ENCODE measurements around the gene ERFE. TPM values are rescaled to one million over a fixed set of nuclear protein-coding genes. Genes with fewer than 3 reads are reported as not detected.
A peak's percentile ranks its signal among the peaks of the same experiment; 100 is the strongest.

Gene ERFE
- total and polyA plus RNA-seq, 10 of the 15 experiments (the other 5 are each of a cell fraction or from before 2014, with no cell fraction given): not detected

GRCh38 chr2:238173692-238174091, 14.9 kb downstream of the ERFE start:
- H3K79me2 ChIP-seq (ENCODE audit: control insufficient read depth, insufficient read depth, low read length): no peaks in the 10 kb centered on the region
- H3K27me3 ChIP-seq (replicated peaks in 1 of 2; ENCODE audit: control insufficient read depth in 2 of 2, insufficient read depth in 2 of 2, low read length in 1 of 2): no peaks in the 10 kb centered on the region
- ATAC-seq: peak; percentile 55
- no peak overlapping the region for H3K9ac ChIP-seq (ENCODE audit: control insufficient read depth, insufficient read depth, low read length)
- ChIA-PET SMC1A (ENCODE audit: uncharacterized antibody, unreplicated experiment) (no interaction called here), RAD21 (ENCODE audit: unreplicated experiment) (no interaction called here), CTCF (no interaction called here), POLR2A (no interaction called here)
- no peak for FAIRE-seq
- no peak overlapping the region for H3K4me2 ChIP-seq (ENCODE audit: control insufficient read depth, insufficient read depth)
- H2AFZ ChIP-seq (ENCODE audit: control insufficient read depth, low read depth, low read length): no peak overlapping the region
- no TSS peak for BruUV-seq (replicated peaks)
- peaks cover 8 to 40% of the 10 kb centered on the region in 2 experiments for H3K36me3 ChIP-seq (ENCODE audit: control insufficient read depth in 2 of 2, insufficient read depth in 2 of 2, low read length in 1 of 2)
- DNase-seq (ENCODE audit: low read depth, low spot score): no peak
- H4K20me1 ChIP-seq (ENCODE audit: control insufficient read depth, insufficient read depth): no peaks in the 10 kb centered on the region; the same call in 1 of the 2 replicates
- H3K4me3 ChIP-seq: no peak overlapping the region
- no peak overlapping the region for H3K27ac ChIP-seq (ENCODE audit: control insufficient read depth, insufficient read depth)
- in situ Hi-C loops (cut with MboI) (no loop called here), intact Hi-C loops (cut with micrococcal nuclease; ENCODE audit: unreplicated experiment) (no loop called here)
- H3K4me1 ChIP-seq (ENCODE audit: control insufficient read depth, insufficient read depth, low read length): no peaks in the 10 kb centered on the region
- peak in 2 of 3 experiments; percentile 27 to 32; a peak in 3 of 6 replicates for TF ChIP-seq CTCF (IDR thresholded peaks at IDR 0.05 in 2 of 3, conservative IDR thresholded peaks at IDR 0.05 in 1 of 3; ENCODE audit: control insufficient read depth in 2 of 3, extremely low read depth in 1 of 3, insufficient read depth in 1 of 3, low read depth in 3 of 3, low read length in 3 of 3)
- no peak for TF ChIP-seq RFX5 (IDR thresholded peaks at IDR 0.05; ENCODE audit: low read depth, low read length)
- no peak for TF ChIP-seq BCL11A (IDR thresholded peaks at IDR 0.05; ENCODE audit: low read depth, low read length)
- TF ChIP-seq SREBF2 (IDR thresholded peaks at IDR 0.05; ENCODE audit: low read length): no peak
- no peak for TF ChIP-seq YBX1 (IDR thresholded peaks at IDR 0.05)
- TF ChIP-seq, protein P1, sequence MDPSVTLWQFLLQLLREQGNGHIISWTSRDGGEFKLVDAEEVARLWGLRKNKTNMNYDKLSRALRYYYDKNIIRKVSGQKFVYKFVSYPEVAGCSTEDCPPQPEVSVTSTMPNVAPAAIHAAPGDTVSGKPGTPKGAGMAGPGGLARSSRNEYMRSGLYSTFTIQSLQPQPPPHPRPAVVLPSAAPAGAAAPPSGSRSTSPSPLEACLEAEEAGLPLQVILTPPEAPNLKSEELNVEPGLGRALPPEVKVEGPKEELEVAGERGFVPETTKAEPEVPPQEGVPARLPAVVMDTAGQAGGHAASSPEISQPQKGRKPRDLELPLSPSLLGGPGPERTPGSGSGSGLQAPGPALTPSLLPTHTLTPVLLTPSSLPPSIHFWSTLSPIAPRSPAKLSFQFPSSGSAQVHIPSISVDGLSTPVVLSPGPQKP (IDR thresholded peaks at IDR 0.05; ENCODE audit: low read depth, low read length): no peak
- TF ChIP-seq HCFC1 (IDR thresholded peaks at IDR 0.05; ENCODE audit: low read length): no peak
- TF ChIP-seq, protein P2, sequence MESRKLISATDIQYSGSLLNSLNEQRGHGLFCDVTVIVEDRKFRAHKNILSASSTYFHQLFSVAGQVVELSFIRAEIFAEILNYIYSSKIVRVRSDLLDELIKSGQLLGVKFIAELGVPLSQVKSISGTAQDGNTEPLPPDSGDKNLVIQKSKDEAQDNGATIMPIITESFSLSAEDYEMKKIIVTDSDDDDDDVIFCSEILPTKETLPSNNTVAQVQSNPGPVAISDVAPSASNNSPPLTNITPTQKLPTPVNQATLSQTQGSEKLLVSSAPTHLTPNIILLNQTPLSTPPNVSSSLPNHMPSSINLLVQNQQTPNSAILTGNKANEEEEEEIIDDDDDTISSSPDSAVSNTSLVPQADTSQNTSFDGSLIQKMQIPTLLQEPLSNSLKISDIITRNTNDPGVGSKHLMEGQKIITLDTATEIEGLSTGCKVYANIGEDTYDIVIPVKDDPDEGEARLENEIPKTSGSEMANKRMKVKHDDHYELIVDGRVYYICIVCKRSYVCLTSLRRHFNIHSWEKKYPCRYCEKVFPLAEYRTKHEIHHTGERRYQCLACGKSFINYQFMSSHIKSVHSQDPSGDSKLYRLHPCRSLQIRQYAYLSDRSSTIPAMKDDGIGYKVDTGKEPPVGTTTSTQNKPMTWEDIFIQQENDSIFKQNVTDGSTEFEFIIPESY (IDR thresholded peaks at IDR 0.05): no peak
- no peak for TF ChIP-seq GABPA (IDR thresholded peaks at IDR 0.05; ENCODE audit: low read depth)
- WGBS (ENCODE audit: insufficient coverage, insufficient replicate concordance, low lambda C conversion rate, missing lambda C conversion rate): 96% methylated on average over 2 of the region's 2 CpGs
- no peaks in the 10 kb centered on the region for H3K9me3 ChIP-seq (replicated peaks; ENCODE audit: control insufficient read depth, insufficient read depth, low read length)

Measured in GM12878 (cell line).